NCI-H146 treated with DMSO at 0.1 percent for 48 hours (cell line): ENCODE measurements around the gene ZNF33A.
"Not testable (repeated sequence)": the region's sequence is repeated elsewhere in the genome, so short reads cannot be mapped to it uniquely, and the experiment has no call there.

Experiments
- DNase-seq: peaks from one replicate; lab custom pipeline; 2025; ENCODE audit not compliant: unreplicated experiment; lab: John Stamatoyannopoulos, UW

The ZNF33A gene

GRCh38 chr10:38043516-38043915, 33.0 kb downstream of the ZNF33A start:
- no peak for DNase-seq

GRCh38 chr10:38045129-38045528, 34.7 kb downstream of the ZNF33A start:
- DNase-seq = no peak

- no peak for DNase-seq
Observed at GRCh38 chr10:38047666-38048065, 37.2 kb downstream of the ZNF33A start.

- no peak for DNase-seq
Observed at GRCh38 chr10:38050212-38050611, 39.7 kb downstream of the ZNF33A start.

- no peak for DNase-seq
Observed at GRCh38 chr10:38054361-38054797, 43.9 kb downstream of the ZNF33A start.

GRCh38 chr10:38055274-38055894, 44.9 kb downstream of the ZNF33A start:
- DNase-seq = not testable (repeated sequence)

GRCh38 chr10:38069663-38070062, 59.2 kb downstream of the ZNF33A start:
- not testable (repeated sequence) for DNase-seq

GRCh38 chr10:38070501-38070900, 60.0 kb downstream of the ZNF33A start:
- no peak for DNase-seq

GRCh38 chr10:38072552-38072951, 62.1 kb downstream of the ZNF33A start:
- no peak for DNase-seq

- DNase-seq = no peak
Observed at GRCh38 chr10:38076687-38077086, 66.2 kb downstream of the ZNF33A start.

GRCh38 chr10:38093318-38093717, 82.8 kb downstream of the ZNF33A start:
- not testable (repeated sequence) for DNase-seq

- no peak for DNase-seq
Observed at GRCh38 chr10:38093816-38094157, 83.3 kb downstream of the ZNF33A start.

GRCh38 chr10:38094158-38094926, 83.9 kb downstream of the ZNF33A start, which contains the start of gene ZNF37A:
Gene ZNF37A, plus strand, starts transcription at chr10:38094337. Its CDS starts 2,281 bp downstream, at chr10:38096618.
- peak; percentile 93 for DNase-seq

GRCh38 chr10:38094927-38095574, 84.6 kb downstream of the ZNF33A start:
- DNase-seq = no peak

- no peak for DNase-seq
Observed at GRCh38 chr10:38102880-38103279, 92.4 kb downstream of the ZNF33A start.

GRCh38 chr10:38103756-38104155, 93.3 kb downstream of the ZNF33A start:
- DNase-seq = no peak

- no peak for DNase-seq
Observed at GRCh38 chr10:38112159-38112558, 101.7 kb downstream of the ZNF33A start.
